Tibial nerve (tissue), 3 donors: ENCODE results near the gene MAPRE2.

ENCODE experiments used
- CTCF ChIP-seq, 5 experiments: fragments of 200-600 bp in 3 of 5; fragments of 450-650 bp in 2 of 5; sonication (generic) in 3 of 5; IDR thresholded peaks; one replicate each; pipeline ENCODE4 v1.5.1; 2016 to 2019; ENCODE audit warnings: antibody characterized with exemption in 5 of 5, mild to moderate bottlenecking in 3 of 5, moderate library complexity in 2 of 5
- POLR2A ChIP-seq, 2 donors: fragments of 450-650 bp; IDR thresholded peaks; one replicate each; pipeline ENCODE4 v1.6.1; 2017; ENCODE audit warnings: antibody characterized with exemption in 2 of 2, mild to moderate bottlenecking in 2 of 2, moderate library complexity in 2 of 2

DNA sequence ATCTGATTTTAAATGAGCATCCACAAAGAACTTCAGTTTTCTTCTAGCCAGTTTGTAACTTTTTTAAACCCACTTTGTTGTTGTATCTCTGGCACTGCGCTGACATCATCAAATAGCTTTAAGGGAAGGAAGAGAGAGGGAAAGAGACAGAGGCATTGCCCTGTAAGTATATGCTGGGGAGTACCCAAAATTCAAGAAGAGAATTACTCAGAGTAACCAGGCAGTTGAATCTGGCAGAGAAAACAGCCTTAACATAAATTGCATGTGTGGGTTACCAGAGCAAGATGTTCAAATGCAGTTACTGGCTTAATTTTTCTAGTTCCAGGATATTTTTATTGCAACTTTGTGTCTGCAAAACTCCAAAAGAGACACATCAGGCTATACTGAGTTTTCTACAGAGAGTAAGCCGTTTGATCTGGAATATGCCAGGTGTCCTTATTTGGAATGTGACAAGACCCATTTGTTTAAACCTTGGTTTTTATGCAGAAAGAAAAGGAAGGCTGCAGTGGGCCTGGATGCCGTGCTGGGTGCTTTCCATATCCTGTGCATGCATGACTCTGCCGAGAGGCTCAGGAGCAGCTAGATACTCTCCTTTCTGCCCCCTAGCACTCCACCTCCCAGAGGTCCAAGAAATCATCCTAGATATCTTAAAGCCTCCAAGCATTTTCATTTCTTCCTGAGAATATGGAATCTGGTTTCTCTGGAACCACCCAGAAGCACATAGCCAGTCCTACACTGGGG lies 93.7 kb downstream of the MAPRE2 start:
- TF ChIP-seq CTCF (IDR thresholded peaks at IDR 0.05) (no peak), POLR2A (IDR thresholded peaks at IDR 0.05) (no peak)
